NOMO-1 treated with dmso at 0.1 percent for 144 hours (cell line): ENCODE data around the gene SPOUT1.
"Not testable (repeated sequence)": the region's sequence is repeated elsewhere in the genome, so short reads cannot be mapped to it uniquely, and the experiment has no call there.

Source experiments
- DNase-seq: peaks from one replicate; lab custom pipeline; 2025; ENCODE audit not compliant: unreplicated experiment; lab: John Stamatoyannopoulos, UW

SPOUT1 gene

GRCh38 chr9:128818099-128818838, 11.3 kb downstream of the SPOUT1 start, which contains the start of gene ENDOG:
TSS of gene ENDOG (plus strand) at chr9:128818500. CDS start at chr9:128818685, 185 bp downstream.
- DNase-seq, result peak; percentile 91

- no peak for DNase-seq
Measured at GRCh38 chr9:128810873-128811272, 18.7 kb downstream of the SPOUT1 start.

GRCh38 chr9:128809831-128810230, 19.8 kb downstream of the SPOUT1 start:
- no peak for DNase-seq

GRCh38 chr9:128809036-128809599, 20.5 kb downstream of the SPOUT1 start:
- DNase-seq, result no peak

GRCh38 chr9:128808543-128808942, 21.1 kb downstream of the SPOUT1 start:
- no peak for DNase-seq

GRCh38 chr9:128807827-128808226, 21.8 kb downstream of the SPOUT1 start:
- no peak for DNase-seq

- DNase-seq, result no peak
Measured at GRCh38 chr9:128805661-128806060, 23.9 kb downstream of the SPOUT1 start.

- no peak for DNase-seq
Measured at GRCh38 chr9:128802482-128802881, 27.1 kb downstream of the SPOUT1 start.

GRCh38 chr9:128800061-128800460, 29.5 kb downstream of the SPOUT1 start:
- DNase-seq, result no peak

- no peak for DNase-seq
Measured at GRCh38 chr9:128798896-128799295, 30.7 kb downstream of the SPOUT1 start.

GRCh38 chr9:128794961-128795360, 34.6 kb downstream of the SPOUT1 start:
- not testable (repeated sequence) for DNase-seq

- DNase-seq, result no peak
Measured at GRCh38 chr9:128792978-128793686, 36.5 kb downstream of the SPOUT1 start.

- DNase-seq, result no peak
Measured at GRCh38 chr9:128792134-128792533, 37.5 kb downstream of the SPOUT1 start.

GRCh38 chr9:128790536-128790935, 39.1 kb downstream of the SPOUT1 start:
- DNase-seq, result no peak

GRCh38 chr9:128788445-128788844, 41.1 kb downstream of the SPOUT1 start:
- DNase-seq, result no peak

- DNase-seq, result no peak
Measured at GRCh38 chr9:128787659-128788058, 41.9 kb downstream of the SPOUT1 start.

- peak; percentile 96 for DNase-seq
Measured at GRCh38 chr9:128786681-128787601, 42.7 kb downstream of the SPOUT1 start, which contains the start of gene TBC1D13. TSS of gene TBC1D13 (plus strand) at chr9:128787253. CDS start at chr9:128787354, 101 bp downstream.

- DNase-seq, result no peak
Measured at GRCh38 chr9:128785427-128785826, 44.2 kb downstream of the SPOUT1 start.

- DNase-seq, result no peak
Measured at GRCh38 chr9:128782669-128783068, 46.9 kb downstream of the SPOUT1 start.

GRCh38 chr9:128781187-128782070, 48.2 kb downstream of the SPOUT1 start:
- DNase-seq, result peak; percentile 43
